HepG2 (cell line): ENCODE results near the gene NEURL2. TPM values are rescaled to one million over a fixed set of nuclear protein-coding genes. Genes with fewer than 3 reads are reported as not detected.
A peak's percentile ranks its signal among the peaks of the same experiment; 100 is the strongest.

Experiments
- CHD4 ChIP-seq: fragments of 200-600 bp; sonication (generic); IDR thresholded peaks from 2 replicates; pipeline ENCODE4 v1.7.0; 2017; ENCODE audit warnings: mild to moderate bottlenecking, low read length, borderline replicate concordance
- HHEX ChIP-seq: IDR thresholded peaks from 2 replicates; pipeline ENCODE4 v1.6.1; 2016; ENCODE audit warnings: control low read depth
- HMG20B ChIP-seq: conservative IDR thresholded peaks from 2 replicates; pipeline ENCODE4 v1.6.1; 2016; ENCODE audit warnings: missing genetic modification reagents, missing compliant biosample characterization
- KLF6 ChIP-seq: IDR thresholded peaks from 2 replicates; pipeline ENCODE4 v1.8.0; 2016; ENCODE audit warnings: missing biosample characterization, missing genetic modification reagents
- MAFK ChIP-seq, 2 experiments: IDR thresholded peaks in 1 of 2; conservative IDR thresholded peaks in 1 of 2; 2 replicates each; pipeline ENCODE4 v1.6.1; 2011; ENCODE audit warnings: improper control_type of control experiment in 2 of 2, low read length in 2 of 2
- ZNF530 ChIP-seq: sonication (generic); formaldehyde crosslinking; IDR thresholded peaks from 2 replicates; pipeline ENCODE4 v1.5.0; 2020; ENCODE audit warnings: low read depth, mild to moderate bottlenecking, missing genetic modification reagents
- ZNF644 ChIP-seq: IDR thresholded peaks from 2 replicates; pipeline ENCODE4 v1.6.1; 2016; ENCODE audit warnings: low read depth
- ZNF678 ChIP-seq: sonication (generic); formaldehyde crosslinking; IDR thresholded peaks from 2 replicates; pipeline ENCODE4 v1.4.0; 2020; ENCODE audit warnings: mild to moderate bottlenecking, missing genetic modification reagents
- ZSCAN25 ChIP-seq: sonication (generic); formaldehyde crosslinking; IDR thresholded peaks from 2 replicates; pipeline ENCODE4 v1.8.0; 2022; ENCODE audit warnings: mild to moderate bottlenecking, missing genetic modification reagents
- polyA plus RNA-seq, 8 experiments: library from polyadenylated mRNA; depleted of rRNA in 3 of 8; stranded (reverse) in 7 of 8; unstranded in 1 of 8; fragments of >200 nt; fragmentation: Illumina TruSeq in 4 of 8; extraction: Trizol in 4 of 8; gene quantifications; 2 replicates each; pipeline versions ENCODE4 v1.2.1 to v1.2.3, GENCODE V29; 2011 to 2016; ENCODE audit warnings: low read depth in 4 of 8, missing spikeins in 1 of 8, mixed read lengths in 1 of 8; ENCODE audit not compliant: insufficient read depth in 1 of 8
- total RNA-seq, 5 experiments: library from RNA; depleted of rRNA; stranded (reverse); fragments of >200 nt; fragmentation: Illumina TruSeq; extraction: Trizol; gene quantifications; 2 replicates each; pipeline ENCODE4 v1.2.3, GENCODE V29; 2016; ENCODE audit warnings: low read depth in 1 of 5
- TF ChIP-seq, protein P1 (sequence below): sonication (generic); formaldehyde crosslinking; IDR thresholded peaks from 2 replicates; pipeline ENCODE4 v1.4.0; 2020; ENCODE audit warnings: low read depth, missing genetic modification reagents
- TF ChIP-seq, protein P2 (sequence below): IDR thresholded peaks from 2 replicates; pipeline ENCODE4 v1.6.1; 2016; ENCODE audit warnings: missing biosample characterization, missing genetic modification reagents, low read depth
- TF ChIP-seq, protein P3 (sequence below): sonication (generic); formaldehyde crosslinking; IDR thresholded peaks from 2 replicates; pipeline ENCODE4 v1.4.0; 2020; ENCODE audit warnings: missing genetic modification reagents
- TF ChIP-seq, protein P4 (sequence below): sonication (generic); formaldehyde crosslinking; conservative IDR thresholded peaks from 2 replicates; pipeline ENCODE4 v1.4.0; 2020; ENCODE audit warnings: missing genetic modification reagents
- TF ChIP-seq, protein P5 (sequence below): sonication (generic); formaldehyde crosslinking; IDR thresholded peaks from 2 replicates; pipeline ENCODE4 v1.5.1; 2020; ENCODE audit warnings: missing genetic modification reagents, mild to moderate bottlenecking, borderline replicate concordance
- TF ChIP-seq, protein P6 (sequence below): IDR thresholded peaks from 2 replicates; pipeline ENCODE4 v1.6.1; 2016

The NEURL2 gene
- total and polyA plus RNA-seq, 2 of the 13 experiments (the other 11 are each of a cell fraction or from before 2014, with no cell fraction given): 7.2 to 9.7 TPM

DNA sequence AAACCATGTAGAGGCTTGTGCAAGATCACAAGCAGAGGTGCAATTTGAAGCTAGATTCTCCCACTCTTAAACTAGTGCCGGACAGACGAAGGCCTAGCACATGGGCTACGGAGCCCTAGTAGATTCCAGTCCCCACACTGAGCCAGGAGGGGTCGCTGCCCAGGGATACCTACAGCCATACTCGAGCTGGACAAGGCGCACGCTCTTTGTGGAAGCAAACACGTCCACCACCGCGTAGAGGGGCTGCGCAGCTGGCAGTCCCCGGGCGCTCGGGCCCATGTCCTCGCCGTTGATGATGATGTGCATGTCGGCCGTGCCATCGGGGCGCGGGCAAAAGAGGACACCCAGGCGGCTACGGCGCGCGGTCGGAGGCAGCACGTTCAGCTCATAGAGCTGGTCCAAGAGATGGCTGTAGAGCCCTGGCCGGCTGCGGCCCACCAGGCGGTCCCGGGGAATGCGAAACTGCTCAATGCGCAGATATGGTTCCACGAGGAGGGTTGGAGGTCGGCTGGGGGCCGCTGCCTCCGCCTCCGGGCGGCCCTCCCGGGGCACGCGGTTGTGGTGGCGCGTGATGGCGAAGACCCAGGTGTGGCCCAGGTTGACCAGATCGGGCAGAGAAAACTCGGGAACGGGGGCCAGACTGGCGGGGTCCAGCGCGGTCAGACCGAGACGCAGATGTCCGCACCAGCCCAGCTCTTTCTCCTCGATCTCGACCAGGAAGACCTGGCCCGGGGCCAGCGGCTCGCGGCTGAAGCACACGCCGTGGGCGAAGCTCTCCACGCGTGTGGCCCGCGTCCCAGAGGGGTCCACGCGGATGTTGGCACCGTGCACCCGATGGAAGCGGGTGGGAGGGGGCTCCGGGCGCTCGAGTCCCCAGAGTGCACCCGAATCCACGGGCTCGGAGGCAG, 677 bp downstream of the NEURL2 start (continued):
- TF ChIP-seq, protein P1, sequence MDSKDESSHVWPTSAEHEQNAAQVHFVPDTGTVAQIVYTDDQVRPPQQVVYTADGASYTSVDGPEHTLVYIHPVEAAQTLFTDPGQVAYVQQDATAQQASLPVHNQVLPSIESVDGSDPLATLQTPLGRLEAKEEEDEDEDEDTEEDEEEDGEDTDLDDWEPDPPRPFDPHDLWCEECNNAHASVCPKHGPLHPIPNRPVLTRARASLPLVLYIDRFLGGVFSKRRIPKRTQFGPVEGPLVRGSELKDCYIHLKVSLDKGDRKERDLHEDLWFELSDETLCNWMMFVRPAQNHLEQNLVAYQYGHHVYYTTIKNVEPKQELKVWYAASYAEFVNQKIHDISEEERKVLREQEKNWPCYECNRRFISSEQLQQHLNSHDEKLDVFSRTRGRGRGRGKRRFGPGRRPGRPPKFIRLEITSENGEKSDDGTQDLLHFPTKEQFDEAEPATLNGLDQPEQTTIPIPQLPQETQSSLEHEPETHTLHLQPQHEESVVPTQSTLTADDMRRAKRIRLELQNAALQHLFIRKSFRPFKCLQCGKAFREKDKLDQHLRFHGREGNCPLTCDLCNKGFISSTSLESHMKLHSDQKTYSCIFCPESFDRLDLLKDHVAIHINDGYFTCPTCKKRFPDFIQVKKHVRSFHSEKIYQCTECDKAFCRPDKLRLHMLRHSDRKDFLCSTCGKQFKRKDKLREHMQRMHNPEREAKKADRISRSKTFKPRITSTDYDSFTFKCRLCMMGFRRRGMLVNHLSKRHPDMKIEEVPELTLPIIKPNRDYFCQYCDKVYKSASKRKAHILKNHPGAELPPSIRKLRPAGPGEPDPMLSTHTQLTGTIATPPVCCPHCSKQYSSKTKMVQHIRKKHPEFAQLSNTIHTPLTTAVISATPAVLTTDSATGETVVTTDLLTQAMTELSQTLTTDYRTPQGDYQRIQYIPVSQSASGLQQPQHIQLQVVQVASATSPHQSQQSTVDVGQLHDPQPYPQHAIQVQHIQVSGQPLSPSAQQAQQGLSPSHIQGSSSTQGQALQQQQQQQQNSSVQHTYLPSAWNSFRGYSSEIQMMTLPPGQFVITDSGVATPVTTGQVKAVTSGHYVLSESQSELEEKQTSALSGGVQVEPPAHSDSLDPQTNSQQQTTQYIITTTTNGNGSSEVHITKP: peak; percentile 82; the same call in 1 of the 2 replicates
- TF ChIP-seq HHEX (CRISPR knock-in tag) (no peak), HMG20B (CRISPR knock-in tag) (peak; percentile 74), ZNF678 (CRISPR knock-in tag) (no peak), ZNF644 (CRISPR knock-in tag) (peak; percentile 65; the same call in 1 of the 2 replicates), ZSCAN25 (CRISPR knock-in tag) (peak; percentile 77; the same call in 1 of the 2 replicates), ZNF530 (no peak), MAFK (conservative IDR thresholded peaks at IDR 0.05 in 1 of 2, IDR thresholded peaks at IDR 0.05 in 1 of 2; ENCODE audit: low read length in 2 of 2) (no peak), CHD4 (no peak), KLF6 (CRISPR knock-in tag) (peak; percentile 62; the same call in 1 of the 2 replicates)
- TF ChIP-seq, protein P2, sequence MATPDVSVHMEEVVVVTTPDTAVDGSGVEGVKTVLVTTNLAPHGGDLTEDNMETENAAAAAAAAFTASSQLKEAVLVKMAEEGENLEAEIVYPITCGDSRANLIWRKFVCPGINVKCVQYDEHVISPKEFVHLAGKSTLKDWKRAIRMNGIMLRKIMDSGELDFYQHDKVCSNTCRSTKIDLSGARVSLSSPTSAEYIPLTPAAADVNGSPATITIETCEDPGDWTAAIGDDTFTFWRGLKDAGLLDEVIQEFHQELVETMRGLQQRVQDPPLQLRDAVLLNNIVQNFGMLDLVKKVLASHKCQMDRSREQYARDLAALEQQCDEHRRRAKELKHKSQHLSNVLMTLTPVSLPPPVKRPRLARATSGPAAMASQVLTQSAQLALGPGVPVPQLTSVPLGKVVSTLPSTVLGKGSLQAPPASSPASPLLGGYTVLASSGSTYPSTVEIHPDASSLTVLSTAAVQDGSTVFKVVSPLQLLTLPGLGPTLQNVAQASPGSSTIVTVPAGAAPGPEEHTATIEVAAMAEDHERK (CRISPR knock-in tag): no peak
- TF ChIP-seq, protein P3, sequence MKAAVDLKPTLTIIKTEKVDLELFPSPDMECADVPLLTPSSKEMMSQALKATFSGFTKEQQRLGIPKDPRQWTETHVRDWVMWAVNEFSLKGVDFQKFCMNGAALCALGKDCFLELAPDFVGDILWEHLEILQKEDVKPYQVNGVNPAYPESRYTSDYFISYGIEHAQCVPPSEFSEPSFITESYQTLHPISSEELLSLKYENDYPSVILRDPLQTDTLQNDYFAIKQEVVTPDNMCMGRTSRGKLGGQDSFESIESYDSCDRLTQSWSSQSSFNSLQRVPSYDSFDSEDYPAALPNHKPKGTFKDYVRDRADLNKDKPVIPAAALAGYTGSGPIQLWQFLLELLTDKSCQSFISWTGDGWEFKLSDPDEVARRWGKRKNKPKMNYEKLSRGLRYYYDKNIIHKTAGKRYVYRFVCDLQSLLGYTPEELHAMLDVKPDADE (CRISPR knock-in tag): peak; percentile 73; the same call in 1 of the 2 replicates
- TF ChIP-seq, protein P4, sequence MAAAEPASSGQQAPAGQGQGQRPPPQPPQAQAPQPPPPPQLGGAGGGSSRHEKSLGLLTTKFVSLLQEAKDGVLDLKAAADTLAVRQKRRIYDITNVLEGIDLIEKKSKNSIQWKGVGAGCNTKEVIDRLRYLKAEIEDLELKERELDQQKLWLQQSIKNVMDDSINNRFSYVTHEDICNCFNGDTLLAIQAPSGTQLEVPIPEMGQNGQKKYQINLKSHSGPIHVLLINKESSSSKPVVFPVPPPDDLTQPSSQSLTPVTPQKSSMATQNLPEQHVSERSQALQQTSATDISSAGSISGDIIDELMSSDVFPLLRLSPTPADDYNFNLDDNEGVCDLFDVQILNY (CRISPR knock-in tag): peak; percentile 43
- TF ChIP-seq, protein P5, sequence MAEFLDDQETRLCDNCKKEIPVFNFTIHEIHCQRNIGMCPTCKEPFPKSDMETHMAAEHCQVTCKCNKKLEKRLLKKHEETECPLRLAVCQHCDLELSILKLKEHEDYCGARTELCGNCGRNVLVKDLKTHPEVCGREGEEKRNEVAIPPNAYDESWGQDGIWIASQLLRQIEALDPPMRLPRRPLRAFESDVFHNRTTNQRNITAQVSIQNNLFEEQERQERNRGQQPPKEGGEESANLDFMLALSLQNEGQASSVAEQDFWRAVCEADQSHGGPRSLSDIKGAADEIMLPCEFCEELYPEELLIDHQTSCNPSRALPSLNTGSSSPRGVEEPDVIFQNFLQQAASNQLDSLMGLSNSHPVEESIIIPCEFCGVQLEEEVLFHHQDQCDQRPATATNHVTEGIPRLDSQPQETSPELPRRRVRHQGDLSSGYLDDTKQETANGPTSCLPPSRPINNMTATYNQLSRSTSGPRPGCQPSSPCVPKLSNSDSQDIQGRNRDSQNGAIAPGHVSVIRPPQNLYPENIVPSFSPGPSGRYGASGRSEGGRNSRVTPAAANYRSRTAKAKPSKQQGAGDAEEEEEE (CRISPR knock-in tag): no peak; the same call in 1 of the 2 replicates
- TF ChIP-seq, protein P6, sequence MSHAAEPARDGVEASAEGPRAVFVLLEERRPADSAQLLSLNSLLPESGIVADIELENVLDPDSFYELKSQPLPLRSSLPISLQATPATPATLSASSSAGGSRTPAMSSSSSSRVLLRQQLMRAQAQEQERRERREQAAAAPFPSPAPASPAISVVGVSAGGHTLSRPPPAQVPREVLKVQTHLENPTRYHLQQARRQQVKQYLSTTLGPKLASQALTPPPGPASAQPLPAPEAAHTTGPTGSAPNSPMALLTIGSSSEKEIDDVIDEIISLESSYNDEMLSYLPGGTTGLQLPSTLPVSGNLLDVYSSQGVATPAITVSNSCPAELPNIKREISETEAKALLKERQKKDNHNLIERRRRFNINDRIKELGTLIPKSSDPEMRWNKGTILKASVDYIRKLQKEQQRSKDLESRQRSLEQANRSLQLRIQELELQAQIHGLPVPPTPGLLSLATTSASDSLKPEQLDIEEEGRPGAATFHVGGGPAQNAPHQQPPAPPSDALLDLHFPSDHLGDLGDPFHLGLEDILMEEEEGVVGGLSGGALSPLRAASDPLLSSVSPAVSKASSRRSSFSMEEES (CRISPR knock-in tag): peak; percentile 77
